Stimulated activated CD4-positive, alpha-beta T cell treated with anti-CD3 and anti-CD28 coated beads, Interleukin-2, amount 100 ng/mL, for 24 hours (primary cell): ENCODE results near the gene PTPN13.
A peak's percentile ranks its signal among the peaks of the same experiment; 100 is the strongest.
"Not testable (repeated sequence)": the region's sequence is repeated elsewhere in the genome, so short reads cannot be mapped to it uniquely, and the experiment has no call there.

ENCODE experiments used
- DNase-seq, 2 donors: peaks; one replicate each; pipeline ENCODE4 v3.0.0-alpha.2; 2020

PTPN13 gene

GRCh38 chr4:86653237-86653865, 59.2 kb downstream of the PTPN13 start:
- peak in 1 of 2 donors; percentile 47 for DNase-seq

DNA sequence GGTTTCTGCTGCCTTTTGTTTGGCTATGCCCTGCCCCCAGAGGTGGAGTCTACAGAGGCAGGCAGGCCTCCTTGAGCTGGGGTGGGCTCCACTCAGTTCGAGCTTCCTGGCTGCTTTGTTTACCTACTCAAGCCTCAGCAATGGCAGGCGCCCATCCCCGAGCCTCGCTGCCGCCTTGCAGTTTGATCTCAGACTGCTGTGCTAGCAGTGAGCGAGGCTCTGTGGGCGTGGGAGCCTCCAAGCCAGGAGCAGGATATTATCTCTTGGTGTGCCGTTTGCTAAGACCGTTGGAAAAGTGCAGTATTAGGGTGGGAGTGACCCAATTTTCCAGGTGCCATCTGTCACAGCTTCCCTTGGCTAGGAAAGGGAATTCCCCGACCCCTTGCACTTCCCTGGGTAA, 62.7 kb downstream of the PTPN13 start:
- DNase-seq: not testable (repeated sequence)

DNA sequence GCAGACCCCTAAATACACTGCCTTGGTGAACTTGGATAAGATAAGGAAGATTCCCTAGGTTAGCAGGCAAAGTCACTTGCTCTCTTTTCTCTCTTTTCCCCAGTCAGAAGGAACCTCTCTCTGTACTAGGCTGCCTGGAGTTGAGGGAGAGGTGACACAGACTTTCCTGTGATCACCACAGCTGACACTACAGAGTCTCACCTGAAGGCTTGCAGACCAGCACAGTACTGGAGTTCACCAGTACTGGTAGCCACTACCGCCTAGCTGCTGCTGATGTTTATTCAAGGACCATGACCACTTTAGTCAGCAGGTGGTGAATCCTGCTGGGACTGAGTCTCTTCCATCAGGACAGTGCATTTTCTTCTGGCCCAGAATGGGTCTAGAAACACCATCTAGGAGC, 63.3 kb downstream of the PTPN13 start:
- no peak for DNase-seq

DNA sequence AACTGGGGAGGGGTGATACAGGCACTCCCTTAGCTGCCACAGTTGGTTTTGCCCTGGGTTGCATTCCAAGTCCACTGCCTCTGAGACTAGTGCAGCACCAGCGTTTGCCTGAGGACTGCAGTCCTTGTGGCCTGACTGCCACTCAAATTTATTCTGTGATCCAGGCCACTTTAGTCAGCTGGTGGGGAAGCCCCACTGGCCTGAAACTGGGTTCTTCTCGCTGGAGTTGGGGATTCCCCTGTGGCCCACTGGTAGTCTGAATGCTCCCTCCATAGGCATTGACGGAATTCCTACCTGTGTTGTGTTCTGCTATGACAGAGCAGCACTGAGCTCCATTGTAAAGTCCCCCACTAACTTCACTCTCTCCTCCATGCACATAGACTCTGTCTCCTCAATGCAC, 63.8 kb downstream of the PTPN13 start:
- no peak for DNase-seq

DNA sequence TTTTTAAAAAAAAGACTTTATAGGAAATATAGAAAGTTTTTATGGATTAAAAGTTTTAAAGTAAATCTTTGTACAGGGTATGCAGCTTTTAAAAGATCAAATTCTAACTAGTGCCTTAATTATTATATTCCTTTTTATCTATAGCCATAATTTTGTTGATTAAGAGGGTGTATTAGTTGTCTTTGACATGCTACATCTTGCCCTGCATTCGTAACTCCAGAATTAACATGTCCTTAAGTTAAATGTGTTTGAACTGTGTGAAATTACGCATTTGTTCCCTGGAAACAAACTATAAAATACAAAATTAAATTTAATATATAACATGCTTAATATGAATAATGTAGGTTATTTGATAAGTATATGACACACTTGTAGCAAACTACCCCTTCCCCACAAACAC, 66.3 kb downstream of the PTPN13 start:
- no peak for DNase-seq

DNA sequence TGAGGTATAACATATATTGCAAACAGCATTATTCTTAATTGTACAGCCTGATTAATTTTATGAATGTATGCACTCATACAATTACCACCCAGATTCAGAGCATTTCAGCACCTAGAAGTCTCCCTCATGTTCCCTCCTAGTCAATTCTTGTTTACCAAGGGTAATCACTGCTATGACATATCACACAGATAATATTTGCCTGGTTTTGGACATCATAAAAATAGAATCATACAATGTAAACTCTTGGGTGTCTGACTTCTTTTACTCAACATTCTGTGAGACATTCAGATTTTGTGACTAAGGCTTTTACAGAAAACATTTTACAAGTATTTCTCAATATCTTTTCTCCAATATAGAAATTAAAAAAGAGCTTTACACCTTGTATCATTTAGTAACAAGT, 66.9 kb downstream of the PTPN13 start:
- DNase-seq: no peak

- no peak for DNase-seq
Measured at GRCh38 chr4:86661418-86661817, 67.3 kb downstream of the PTPN13 start.

GRCh38 chr4:86664959-86665358, 70.8 kb downstream of the PTPN13 start:
- no peak for DNase-seq

DNA sequence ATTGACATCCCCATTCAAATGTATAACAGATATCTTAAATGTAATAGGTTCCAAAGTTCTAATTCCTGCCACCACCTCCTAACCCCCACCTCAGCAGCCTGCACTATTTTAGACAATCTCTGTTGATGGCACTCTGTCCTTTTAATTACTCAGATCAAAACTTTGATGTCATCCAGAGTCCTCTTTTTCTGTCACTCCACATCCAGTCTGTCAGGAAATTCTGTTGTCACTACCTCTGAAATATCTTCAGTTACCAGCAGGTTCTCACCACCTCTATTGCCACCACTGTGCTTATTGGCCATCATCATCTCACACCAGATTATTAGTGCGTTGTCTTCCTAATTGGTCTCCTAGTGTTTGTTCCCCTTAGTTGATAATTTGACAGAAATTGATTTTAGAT, 76.2 kb downstream of the PTPN13 start:
- DNase-seq: no peak

DNA sequence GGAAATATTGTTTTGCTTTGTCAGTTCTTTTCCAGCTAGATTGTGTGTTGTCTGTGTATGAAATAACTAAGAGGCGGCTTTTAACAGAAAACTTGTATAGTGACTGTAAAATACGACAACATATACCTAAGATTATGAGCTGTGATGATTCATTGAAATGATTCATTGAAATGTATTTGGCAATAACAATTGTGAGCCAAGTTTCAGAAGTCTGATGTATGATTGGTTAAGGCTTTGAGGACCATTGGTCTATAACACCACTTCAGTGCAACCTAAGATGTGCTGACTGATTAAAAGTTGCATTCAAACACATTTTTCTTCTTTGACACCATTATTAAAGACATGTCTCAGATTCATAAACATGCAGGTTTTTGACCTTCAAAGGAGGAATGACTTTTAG, 76.6 kb downstream of the PTPN13 start:
- no peak for DNase-seq

DNA sequence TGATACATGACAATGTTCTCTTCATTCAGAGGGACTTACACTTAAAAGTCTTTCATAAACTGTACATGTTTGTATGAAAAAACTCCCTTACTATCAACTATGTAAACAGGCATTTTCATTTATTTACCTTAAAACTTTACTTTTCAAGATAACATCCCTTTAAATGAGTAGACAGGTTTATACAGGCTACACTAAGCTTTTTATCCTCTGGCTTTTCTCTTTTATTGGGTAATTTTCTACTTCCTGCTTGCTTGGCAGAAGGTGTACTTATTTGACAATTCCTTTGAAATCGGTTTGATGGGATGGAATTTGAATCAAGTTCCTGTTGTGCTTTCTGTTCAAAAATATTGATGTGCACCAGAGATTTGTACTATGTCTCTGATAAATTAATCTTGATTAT, 81.4 kb downstream of the PTPN13 start:
- DNase-seq: no peak

DNA sequence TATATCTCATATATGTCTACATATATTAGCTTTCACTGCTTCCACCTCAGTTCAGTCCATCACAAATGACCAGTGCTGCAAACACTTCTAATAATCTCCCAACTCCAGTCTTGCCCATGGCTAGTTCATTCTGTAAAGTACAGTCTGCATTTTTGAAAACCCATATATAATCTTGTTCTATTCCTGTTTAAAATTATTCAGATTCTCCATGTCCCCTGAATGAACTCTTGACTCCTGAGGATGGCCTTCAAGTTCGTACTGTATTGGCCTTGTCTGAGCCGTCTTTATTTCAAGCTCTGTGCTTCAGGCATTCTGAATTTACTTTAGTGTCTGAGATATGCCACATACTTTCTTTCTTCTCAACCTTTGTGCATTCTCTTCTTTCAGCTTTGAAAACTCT, 84.7 kb downstream of the PTPN13 start:
- DNase-seq: no peak

- no peak for DNase-seq
Measured at GRCh38 chr4:86679441-86679840, 85.3 kb downstream of the PTPN13 start.

DNA sequence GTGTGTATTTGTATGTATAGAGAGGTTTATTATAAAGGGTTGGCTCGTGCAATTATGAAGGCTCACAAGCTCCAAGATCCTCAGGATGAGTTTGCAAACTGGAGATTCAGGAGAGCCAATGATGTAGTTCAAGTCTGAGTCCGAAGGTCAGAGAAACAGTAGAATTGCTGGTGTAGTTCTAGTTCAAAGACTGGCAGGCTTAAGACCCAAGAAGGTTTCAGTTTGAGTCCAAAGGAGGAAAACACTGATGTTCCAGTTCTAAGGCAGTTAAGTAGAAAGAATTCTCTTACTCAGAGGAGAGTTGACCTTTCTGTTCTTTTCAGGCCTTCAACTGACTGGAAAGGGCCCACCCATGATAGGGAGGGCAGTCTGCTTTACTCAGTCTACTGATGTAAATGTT, 89.1 kb downstream of the PTPN13 start:
- no peak for DNase-seq

GRCh38 chr4:86683983-86684382, 89.9 kb downstream of the PTPN13 start:
- DNase-seq: no peak

- DNase-seq: no peak
Measured at GRCh38 chr4:86685401-86685800, 91.3 kb downstream of the PTPN13 start.

DNA sequence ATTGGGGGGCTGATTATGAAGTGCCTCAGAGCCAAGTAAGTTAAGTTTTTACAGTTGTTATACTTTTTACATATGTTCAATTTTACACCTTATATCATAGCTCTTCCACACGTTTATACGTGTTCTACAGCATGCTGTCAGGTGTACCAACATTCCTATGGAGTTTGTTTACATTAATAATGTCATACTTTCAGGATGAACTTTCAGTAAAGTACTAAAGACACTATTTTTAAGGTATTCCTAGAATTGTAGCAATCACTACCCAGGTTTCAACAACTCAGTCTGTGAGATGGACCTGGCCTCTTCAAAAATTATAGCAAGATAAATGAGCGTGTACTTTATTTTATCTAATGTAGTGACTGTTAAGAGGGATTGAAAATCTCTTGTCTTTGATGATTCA, 92.6 kb downstream of the PTPN13 start:
- DNase-seq: no peak

GRCh38 chr4:86688026-86688425, 93.9 kb downstream of the PTPN13 start:
- no peak for DNase-seq

GRCh38 chr4:86704601-86705000, 110.5 kb downstream of the PTPN13 start:
- no peak for DNase-seq

- no peak for DNase-seq
Measured at GRCh38 chr4:86706923-86707597, 112.9 kb downstream of the PTPN13 start.

DNA sequence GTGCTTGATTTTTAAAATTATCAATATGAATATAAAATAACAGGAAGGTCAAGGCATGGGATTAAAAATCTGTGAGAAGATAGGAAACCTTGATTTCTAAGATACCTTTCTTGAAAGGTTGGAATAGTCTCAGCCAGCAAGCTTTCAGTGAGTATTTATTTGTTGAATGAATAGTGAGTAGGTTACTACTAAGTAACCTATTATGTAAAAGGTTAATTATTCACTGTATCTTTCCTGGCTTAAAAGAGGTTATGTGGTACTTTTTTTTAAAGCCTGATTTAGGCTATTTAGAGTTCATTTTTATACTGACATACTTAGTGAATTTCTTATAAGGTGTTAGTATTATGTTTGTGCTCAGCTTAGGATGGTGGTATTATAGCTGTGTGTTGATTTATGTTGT, 123.5 kb downstream of the PTPN13 start:
- DNase-seq: no peak

DNA sequence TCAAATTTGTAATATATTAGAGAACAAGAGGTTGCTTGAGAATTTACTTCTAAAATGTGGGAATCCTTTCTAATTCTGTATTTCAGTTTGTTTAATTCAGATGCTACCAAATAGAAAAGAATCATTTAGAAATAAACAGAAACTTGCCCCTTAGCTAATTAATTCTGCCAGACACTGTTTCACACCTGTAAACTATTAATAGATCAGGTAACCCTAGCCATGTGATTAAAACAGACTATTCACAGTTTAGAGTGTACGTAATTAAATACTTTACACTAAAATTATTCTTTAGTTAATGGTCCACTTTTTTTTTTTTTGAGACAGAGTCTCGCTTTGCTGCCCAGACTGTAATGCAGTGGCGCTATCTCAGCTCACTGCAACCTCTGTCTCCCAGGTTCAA, 124.0 kb downstream of the PTPN13 start:
- DNase-seq: no peak

DNA sequence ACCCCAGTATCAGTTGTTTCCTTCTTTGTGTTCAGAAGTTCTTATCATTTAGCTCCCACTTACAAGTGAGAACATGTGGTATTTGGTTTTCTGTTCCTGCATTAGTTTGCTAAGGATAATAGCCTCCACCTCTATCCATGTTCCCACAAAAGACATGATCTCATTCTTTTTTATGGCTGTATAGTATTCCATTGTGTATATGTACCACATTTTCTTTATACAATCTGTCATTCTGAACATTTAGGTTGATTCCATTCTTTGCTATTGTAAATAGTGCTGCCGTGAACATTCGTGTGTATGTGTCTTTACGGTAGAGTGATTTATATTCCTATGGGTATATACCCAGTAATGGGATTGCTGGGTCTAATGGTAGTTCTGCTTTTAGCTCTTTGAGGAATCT, 125.0 kb downstream of the PTPN13 start:
- DNase-seq: not testable (repeated sequence)

GRCh38 chr4:86720508-86721068, 126.5 kb downstream of the PTPN13 start:
- no peak for DNase-seq

DNA sequence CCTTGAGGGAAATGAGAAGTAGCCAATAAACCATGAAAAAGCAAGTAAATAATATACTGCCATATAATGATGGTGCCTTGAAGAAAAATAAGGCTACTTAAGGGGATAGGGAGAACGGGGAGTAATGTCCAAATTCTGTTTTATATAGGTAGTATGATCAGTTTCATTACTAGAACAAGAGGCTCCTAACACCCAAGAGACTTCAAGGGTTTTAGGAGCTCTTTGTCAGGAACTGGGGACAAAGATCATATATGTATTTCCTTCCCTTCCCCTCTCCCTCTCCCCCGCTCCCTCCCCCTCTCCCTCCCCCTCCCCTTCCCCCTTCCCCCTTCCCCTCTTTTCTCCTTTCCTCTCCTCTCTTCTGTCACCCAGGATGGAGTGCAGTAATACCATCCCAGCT, 127.3 kb downstream of the PTPN13 start:
- no peak for DNase-seq
